HepG2 (cell line): ENCODE data around the gene LRRC74B.
"Not testable (repeated sequence)": the region's sequence is repeated elsewhere in the genome, so short reads cannot be mapped to it uniquely, and the experiment has no call there.

Experiments used
- ARID4A ChIP-seq: sonication (generic); formaldehyde crosslinking; IDR thresholded peaks from 2 replicates; pipeline ENCODE4 v1.5.0; 2020; ENCODE audit warnings: mild to moderate bottlenecking, missing genetic modification reagents, borderline replicate concordance
- DZIP1 ChIP-seq: sonication (generic); formaldehyde crosslinking; IDR thresholded peaks from 2 replicates; pipeline ENCODE4 v1.5.0; 2020; ENCODE audit warnings: mild to moderate bottlenecking, missing genetic modification reagents
- EP300 ChIP-seq, 3 experiments: sonication (generic) in 1 of 3; formaldehyde crosslinking in 1 of 3; IDR thresholded peaks; 2 replicates each; pipeline versions ENCODE4 v1.5.1 to v1.6.1; 2011 to 2020; ENCODE audit warnings: low read depth in 2 of 3, low read length in 2 of 3, borderline replicate concordance in 1 of 3, improper control_type of control experiment in 1 of 3, mild to moderate bottlenecking in 1 of 3, missing genetic modification reagents in 1 of 3, moderate library complexity in 1 of 3
- JUN ChIP-seq: sonication (generic); formaldehyde crosslinking; IDR thresholded peaks from 2 replicates; pipeline ENCODE4 v1.4.0; 2020; ENCODE audit warnings: mild to moderate bottlenecking, missing genetic modification reagents
- KAT8 ChIP-seq: IDR thresholded peaks from 2 replicates; pipeline ENCODE4 v1.6.1; 2016; ENCODE audit warnings: missing genetic modification reagents, missing compliant biosample characterization
- MEIS2 ChIP-seq: sonication (generic); formaldehyde crosslinking; IDR thresholded peaks from 2 replicates; pipeline ENCODE4 v1.9.0; 2021; ENCODE audit warnings: mild to moderate bottlenecking, missing genetic modification reagents
- PHF20 ChIP-seq: sonication (generic); formaldehyde crosslinking; IDR thresholded peaks from 2 replicates; pipeline ENCODE4 v1.5.0; 2020; ENCODE audit warnings: mild to moderate bottlenecking, missing genetic modification reagents
- POLR2A ChIP-seq, 2 experiments: IDR thresholded peaks; 2 replicates each; pipeline ENCODE4 v1.6.1; 2011; ENCODE audit warnings: low read depth in 2 of 2, low read length in 2 of 2, mild to moderate bottlenecking in 1 of 2, moderate library complexity in 1 of 2; ENCODE audit not compliant: insufficient read depth in 1 of 2
- RNF2 ChIP-seq: fragments of 450-650 bp; conservative IDR thresholded peaks from 2 replicates; pipeline ENCODE4 v1.6.1; 2016; ENCODE audit warnings: low read depth
- THAP8 ChIP-seq: sonication (generic); formaldehyde crosslinking; IDR thresholded peaks from 2 replicates; pipeline ENCODE4 v1.5.1; 2020; ENCODE audit warnings: missing genetic modification reagents, mild to moderate bottlenecking, borderline replicate concordance
- ZNF382 ChIP-seq: sonication (generic); formaldehyde crosslinking; IDR thresholded peaks from 2 replicates; pipeline ENCODE4 v1.5.0; 2020; ENCODE audit warnings: missing genetic modification reagents, mild to moderate bottlenecking, borderline replicate concordance
- ZNF549 ChIP-seq: sonication (generic); formaldehyde crosslinking; IDR thresholded peaks from 2 replicates; pipeline ENCODE4 v1.5.0; 2020; ENCODE audit warnings: missing genetic modification reagents

DNA sequence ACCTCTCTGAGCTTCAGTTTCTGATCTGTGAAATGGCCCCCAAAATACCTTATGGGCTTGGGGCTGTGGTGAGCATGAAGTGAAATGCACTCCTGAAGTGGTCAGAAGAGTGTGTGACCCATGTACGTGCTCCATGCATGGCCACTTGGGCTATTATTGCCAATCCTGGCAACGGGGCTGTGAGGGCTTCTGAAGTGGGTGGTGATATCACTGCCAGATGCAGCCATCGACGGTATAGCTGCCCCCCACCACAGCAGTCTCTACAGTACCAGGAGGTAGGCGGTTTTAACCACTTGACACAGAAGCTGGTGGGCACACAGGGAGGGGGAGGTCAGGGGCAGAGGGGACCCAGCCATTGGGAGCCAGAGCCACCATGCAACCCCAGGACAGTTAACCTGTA, 2.7 kb downstream of the LRRC74B start:
- TF ChIP-seq JUN (CRISPR knock-in tag); DZIP1 (CRISPR knock-in tag); PHF20 (CRISPR knock-in tag); EP300 (IDR thresholded peaks at IDR 0.05; ENCODE audit: low read depth in 2 of 2, low read length in 2 of 2); EP300 (CRISPR knock-in tag; IDR thresholded peaks at IDR 0.05; ENCODE audit: borderline replicate concordance); ZNF382 (CRISPR knock-in tag); THAP8; KAT8; MEIS2; ZNF549 (CRISPR knock-in tag); ARID4A; RNF2; POLR2A (IDR thresholded peaks at IDR 0.05; ENCODE audit: insufficient read depth in 1 of 2, low read depth in 2 of 2, low read length in 2 of 2): not testable (repeated sequence)
